Measurements from ENCODE around the gene CDX2. TPM values are rescaled to one million over a fixed set of nuclear protein-coding genes. Genes with fewer than 3 reads are reported as not detected.
A peak's percentile ranks its signal among the peaks of the same experiment; 100 is the strongest.

CDX2 gene
- total RNA-seq, 1 donor from 2014 or later, result not detected

GRCh38 chr13:27962982-27963381 lies 6.1 kb downstream of the CDX2 start:
- Mint-ChIP-seq H3K36me3 (ENCODE audit: low read depth) (no peaks in the 10 kb centered on the region), H3K27me3 (peaks cover 62% of the 10 kb centered on the region), H3K4me1 (peaks cover 33% of the 10 kb centered on the region), H3K4me3 (no peak overlapping the region), H3K9me3 (no peaks in the 10 kb centered on the region), H3K27ac (no peak overlapping the region)
- ATAC-seq (ENCODE audit: low read depth) (no peak), DNase-seq (no peak)
- ChIA-PET POLR2A (no interaction called here), CTCF (interaction anchor here (1.5 kb wide), 1 partner anchor 9 kb away, joined by 4 read pairs; no protein-coding TSS in a partner anchor)
- no peak for TF ChIP-seq CTCF (IDR thresholded peaks at IDR 0.05)
- intact Hi-C loops (cut with micrococcal nuclease), result no loop called here

- CTCF ChIA-PET, result interaction anchor here (0.9 to 1.5 kb wide), 2 partner anchors 9 kb away, joined by 3 to 4 read pairs; no protein-coding TSS in a partner anchor
- no peak overlapping the region for H3K27ac Mint-ChIP-seq
- peaks cover 59% of the 10 kb centered on the region for H3K27me3 Mint-ChIP-seq
- no peak for TF ChIP-seq CTCF (IDR thresholded peaks at IDR 0.05)
- POLR2A ChIA-PET, result no interaction called here
- DNase-seq, result no peak
- no peaks in the 10 kb centered on the region for H3K36me3 Mint-ChIP-seq (ENCODE audit: low read depth)
- H3K4me1 Mint-ChIP-seq, result peaks cover 26% of the 10 kb centered on the region
- H3K4me3 Mint-ChIP-seq, result no peak overlapping the region
- intact Hi-C loops (cut with micrococcal nuclease), result no loop called here
- no peak for ATAC-seq (ENCODE audit: low read depth)
- no peaks in the 10 kb centered on the region for H3K9me3 Mint-ChIP-seq
Observed at GRCh38 chr13:27962128-27962841, 6.8 kb downstream of the CDX2 start.

GRCh38 chr13:27961227-27962085 lies 7.7 kb downstream of the CDX2 start:
- H3K4me3 Mint-ChIP-seq, result peak overlapping the region; percentile 38
- no peak overlapping the region for H3K27ac Mint-ChIP-seq
- ChIA-PET CTCF (interaction anchor here (0.9 to 1.4 kb wide), 3 partner anchors 8 to 135 kb away, joined by 3 to 7 read pairs (median 3); partner anchors contain the start of gene CDX2), POLR2A (no interaction called here)
- H3K36me3 Mint-ChIP-seq (ENCODE audit: low read depth), result no peaks in the 10 kb centered on the region
- peaks cover 58% of the 10 kb centered on the region for H3K27me3 Mint-ChIP-seq
- TF ChIP-seq CTCF (IDR thresholded peaks at IDR 0.05), result no peak
- ATAC-seq (ENCODE audit: low read depth) (no peak), DNase-seq (no peak)
- intact Hi-C loops (cut with micrococcal nuclease), result no loop called here
- H3K4me1 Mint-ChIP-seq, result peaks cover 20% of the 10 kb centered on the region
- H3K9me3 Mint-ChIP-seq, result no peaks in the 10 kb centered on the region

- ATAC-seq (ENCODE audit: low read depth) (no peak), DNase-seq (no peak)
- Mint-ChIP-seq H3K9me3 (no peaks in the 10 kb centered on the region), H3K36me3 (ENCODE audit: low read depth) (no peaks in the 10 kb centered on the region), H3K4me3 (peak overlapping the region; percentile 67), H3K27ac (no peak overlapping the region), H3K4me1 (peaks cover 12% of the 10 kb centered on the region), H3K27me3 (peaks cover 53% of the 10 kb centered on the region)
- CTCF ChIA-PET, result interaction anchor here (0.9 to 1.4 kb wide), 2 partner anchors 9 to 134 kb away, joined by 3 to 7 read pairs; partner anchors contain the start of gene CDX2
- no peak for TF ChIP-seq CTCF (IDR thresholded peaks at IDR 0.05)
- POLR2A ChIA-PET, result no interaction called here
- intact Hi-C loops (cut with micrococcal nuclease), result no loop called here
Observed at GRCh38 chr13:27960362-27961226, 8.5 kb downstream of the CDX2 start.

All from activated B cell treated with CpG ODN at 0.5 μM for 24 hours (primary cell).